ENCODE data around the gene CAPS2. TPM values are rescaled to one million over a fixed set of nuclear protein-coding genes. Genes with fewer than 3 reads are reported as not detected.

Gene CAPS2
- total RNA-seq, 1 experiment from 2014 or later, result 11.8 TPM

- Mint-ChIP-seq H3K27ac (ENCODE audit: unreplicated experiment) (no peak overlapping the region), H3K36me3 (ENCODE audit: insufficient read depth, unreplicated experiment) (no peaks in the 10 kb centered on the region), H3K4me3 (ENCODE audit: low read depth, unreplicated experiment) (no peak overlapping the region), H3K9me3 (ENCODE audit: low read depth, unreplicated experiment) (no peaks in the 10 kb centered on the region), H3K27me3 (ENCODE audit: unreplicated experiment) (no peaks in the 10 kb centered on the region), H3K4me1 (ENCODE audit: low read depth, unreplicated experiment) (no peaks in the 10 kb centered on the region)
- no TSS peak for BruUV-seq (replicated peaks)
- intact Hi-C loops (cut with micrococcal nuclease; ENCODE audit: unreplicated experiment), result no loop called here
- no peak for TF ChIP-seq CTCF (IDR thresholded peaks at IDR 0.05; ENCODE audit: unreplicated experiment)
- CTCF ChIA-PET, result no interaction called here
- DNase-seq, result no peak
Observed at GRCh38 chr12:75260316-75260715, 69.8 kb downstream of the CAPS2 start.

GRCh38 chr12:75259143-75259542, 71.0 kb downstream of the CAPS2 start:
- intact Hi-C loops (cut with micrococcal nuclease; ENCODE audit: unreplicated experiment), result no loop called here
- no peaks in the 10 kb centered on the region for H3K27me3 Mint-ChIP-seq (ENCODE audit: unreplicated experiment)
- no peaks in the 10 kb centered on the region for H3K36me3 Mint-ChIP-seq (ENCODE audit: insufficient read depth, unreplicated experiment)
- BruUV-seq (replicated peaks), result no TSS peak
- no peaks in the 10 kb centered on the region for H3K4me1 Mint-ChIP-seq (ENCODE audit: low read depth, unreplicated experiment)
- no peak for DNase-seq
- CTCF ChIA-PET, result no interaction called here
- no peaks in the 10 kb centered on the region for H3K9me3 Mint-ChIP-seq (ENCODE audit: low read depth, unreplicated experiment)
- H3K4me3 Mint-ChIP-seq (ENCODE audit: low read depth, unreplicated experiment), result no peak overlapping the region
- H3K27ac Mint-ChIP-seq (ENCODE audit: unreplicated experiment), result no peak overlapping the region
- no peak for TF ChIP-seq CTCF (IDR thresholded peaks at IDR 0.05; ENCODE audit: unreplicated experiment)

- no peak for DNase-seq
- Mint-ChIP-seq H3K27me3 (ENCODE audit: unreplicated experiment) (no peaks in the 10 kb centered on the region), H3K4me1 (ENCODE audit: low read depth, unreplicated experiment) (no peaks in the 10 kb centered on the region), H3K36me3 (ENCODE audit: insufficient read depth, unreplicated experiment) (no peaks in the 10 kb centered on the region), H3K27ac (ENCODE audit: unreplicated experiment) (no peak overlapping the region), H3K9me3 (ENCODE audit: low read depth, unreplicated experiment) (no peaks in the 10 kb centered on the region), H3K4me3 (ENCODE audit: low read depth, unreplicated experiment) (no peak overlapping the region)
- intact Hi-C loops (cut with micrococcal nuclease; ENCODE audit: unreplicated experiment), result no loop called here
- TF ChIP-seq CTCF (IDR thresholded peaks at IDR 0.05; ENCODE audit: unreplicated experiment), result no peak
- CTCF ChIA-PET, result no interaction called here
- no TSS peak for BruUV-seq (replicated peaks)
Observed at GRCh38 chr12:75257510-75257909, 72.6 kb downstream of the CAPS2 start.

- no TSS peak for BruUV-seq (replicated peaks)
- H3K27me3 Mint-ChIP-seq (ENCODE audit: unreplicated experiment), result no peaks in the 10 kb centered on the region
- no peak for TF ChIP-seq CTCF (IDR thresholded peaks at IDR 0.05; ENCODE audit: unreplicated experiment)
- H3K36me3 Mint-ChIP-seq (ENCODE audit: insufficient read depth, unreplicated experiment), result no peaks in the 10 kb centered on the region
- no peaks in the 10 kb centered on the region for H3K4me1 Mint-ChIP-seq (ENCODE audit: low read depth, unreplicated experiment)
- intact Hi-C loops (cut with micrococcal nuclease; ENCODE audit: unreplicated experiment), result no loop called here
- H3K27ac Mint-ChIP-seq (ENCODE audit: unreplicated experiment), result no peak overlapping the region
- CTCF ChIA-PET, result no interaction called here
- H3K4me3 Mint-ChIP-seq (ENCODE audit: low read depth, unreplicated experiment), result no peak overlapping the region
- DNase-seq, result no peak
- peaks cover 3% of the 10 kb centered on the region for H3K9me3 Mint-ChIP-seq (ENCODE audit: low read depth, unreplicated experiment)
Observed at GRCh38 chr12:75245108-75245507, 85.0 kb downstream of the CAPS2 start.

- Mint-ChIP-seq H3K36me3 (ENCODE audit: insufficient read depth, unreplicated experiment) (no peaks in the 10 kb centered on the region), H3K4me3 (ENCODE audit: low read depth, unreplicated experiment) (no peak overlapping the region), H3K27ac (ENCODE audit: unreplicated experiment) (no peak overlapping the region), H3K27me3 (ENCODE audit: unreplicated experiment) (no peaks in the 10 kb centered on the region), H3K9me3 (ENCODE audit: low read depth, unreplicated experiment) (peaks cover 3% of the 10 kb centered on the region), H3K4me1 (ENCODE audit: low read depth, unreplicated experiment) (no peaks in the 10 kb centered on the region)
- TF ChIP-seq CTCF (IDR thresholded peaks at IDR 0.05; ENCODE audit: unreplicated experiment), result no peak
- DNase-seq, result no peak
- intact Hi-C loops (cut with micrococcal nuclease; ENCODE audit: unreplicated experiment), result no loop called here
- CTCF ChIA-PET, result no interaction called here
- BruUV-seq (replicated peaks), result no TSS peak
Observed at GRCh38 chr12:75239987-75240386, 90.1 kb downstream of the CAPS2 start.

Data from Calu3 (cell line).